K562 (cell line): ENCODE measurements around the gene SHANK1. TPM values are rescaled to one million over a fixed set of nuclear protein-coding genes. Genes with fewer than 3 reads are reported as not detected.
A peak's percentile ranks its signal among the peaks of the same experiment; 100 is the strongest.

ENCODE experiments used
- ARNT ChIP-seq, 2 experiments: fragments of 450-650 bp; IDR thresholded peaks; 2 replicates each; pipeline ENCODE4 v1.6.1; 2016; ENCODE audit warnings: mild to moderate bottlenecking in 1 of 2
- BDP1 ChIP-seq: IDR thresholded peaks from 3 replicates; pipeline ENCODE4 v1.6.1; 2011; ENCODE audit not compliant: insufficient read length, insufficient read depth
- DNMT1 ChIP-seq: fragments of 450-650 bp; IDR thresholded peaks from 2 replicates; pipeline ENCODE4 v1.6.1; 2016; ENCODE audit warnings: antibody characterized with exemption, mild to moderate bottlenecking
- ELF4 ChIP-seq: fragments of 450-650 bp; formaldehyde crosslinking; IDR thresholded peaks from 2 replicates; pipeline ENCODE4 v1.4.0; 2022; ENCODE audit warnings: missing genetic modification characterization
- ID3 ChIP-seq, 2 experiments: fragments of 250-450 bp in 1 of 2; fragments of 450-650 bp in 1 of 2; sonication (Bioruptor Pico) in 1 of 2; IDR thresholded peaks; 2 replicates each; pipeline versions ENCODE4 v1.6.1 to v1.8.0; 2016 to 2021; ENCODE audit warnings: mild to moderate bottlenecking in 2 of 2, moderate library complexity in 2 of 2, missing compliant biosample characterization in 1 of 2, missing genetic modification characterization in 1 of 2
- MCM5 ChIP-seq: fragments of 450-650 bp; IDR thresholded peaks from 2 replicates; pipeline ENCODE4 v1.6.1; 2016; ENCODE audit warnings: low read depth
- MTA3 ChIP-seq: fragments of 450-650 bp; formaldehyde crosslinking; IDR thresholded peaks from 2 replicates; pipeline ENCODE4 v1.6.1; 2017; ENCODE audit warnings: mild to moderate bottlenecking, borderline replicate concordance
- POLR2AphosphoS5 ChIP-seq: IDR thresholded peaks from 2 replicates; pipeline ENCODE4 v1.6.1; 2011; ENCODE audit warnings: mild to moderate bottlenecking, low read depth, low read length, moderate library complexity; ENCODE audit not compliant: control insufficient read depth, insufficient read depth
- SUPT5H ChIP-seq: fragments of 450-650 bp; IDR thresholded peaks from 2 replicates; pipeline ENCODE4 v1.6.1; 2016
- polyA plus RNA-seq, 8 experiments: library from polyadenylated mRNA; depleted of rRNA in 4 of 8; stranded (reverse) in 5 of 8; unstranded in 3 of 8; fragments of >200 nt; fragmentation: Nextera tagmentation in 2 of 8; fragmentation: Illumina TruSeq in 1 of 8; extraction: Ambion mirVana in 2 of 8; extraction: Trizol in 1 of 8; gene quantifications; 2 replicates each; pipeline versions ENCODE4 v1.2.1 to v1.2.3, GENCODE V29; 2011 to 2014; ENCODE audit warnings: inconsistent platforms in 1 of 8, missing spikeins in 1 of 8
- total RNA-seq, 7 experiments: library from RNA; depleted of rRNA in 6 of 7; stranded (reverse); fragments of >200 nt in 6 of 7; fragmentation: Illumina TruSeq in 2 of 7; extraction: Trizol in 2 of 7; gene quantifications; 2 replicates each; pipeline versions ENCODE4 v1.2.1 to v1.2.3, GENCODE V29; 2011 to 2021; ENCODE audit warnings: low replicate concordance in 1 of 7
- TF ChIP-seq, protein P1 (sequence below): IDR thresholded peaks from 3 replicates; pipeline ENCODE4 v1.6.1; 2011; ENCODE audit warnings: borderline replicate concordance, mild to moderate bottlenecking, moderate library complexity; ENCODE audit not compliant: insufficient read length; ENCODE audit errors: extremely low read depth
- TF ChIP-seq, protein P2 (sequence below): sonication (generic); formaldehyde crosslinking; IDR thresholded peaks from 2 replicates; pipeline ENCODE4 v1.8.0; 2022; ENCODE audit warnings: mild to moderate bottlenecking, missing genetic modification reagents
- TF ChIP-seq, protein P3 (sequence below): sonication (generic); formaldehyde crosslinking; IDR thresholded peaks from 2 replicates; pipeline ENCODE4 v1.8.0; 2022; ENCODE audit warnings: mild to moderate bottlenecking, missing genetic modification reagents
- TF ChIP-seq, protein P4 (sequence below): sonication (generic); formaldehyde crosslinking; IDR thresholded peaks from 2 replicates; pipeline ENCODE4 v1.8.1; 2023; ENCODE audit warnings: mild to moderate bottlenecking, missing genetic modification reagents

SHANK1 gene
- total and polyA plus RNA-seq, 9 of the 15 experiments (the other 6 are each of a cell fraction or from before 2014, with no cell fraction given) = 0.33 to 1.3 (median 0.55) TPM; not detected in 2

GRCh38 chr19:50658441-50659317 lies 60.9 kb downstream of the SHANK1 start (continued):
- TF ChIP-seq MTA3 (peak; percentile 69; the same call in 1 of the 2 replicates), ELF4 (peak; percentile 83), DNMT1 (0 out of 2 replicates have a peak, but pooled peaks have one; percentile 87), ARNT (IDR thresholded peaks at IDR 0.05) (peak; percentile 49 to 85; a peak in 2 of 4 replicates), MCM5 (no peak), BDP1 (no peak), ID3 (CRISPR knock-in tag; IDR thresholded peaks at IDR 0.05) (no peak), ID3 (tag; IDR thresholded peaks at IDR 0.05) (peak; percentile 89), POLR2AphosphoS5 (peak; percentile 79), SUPT5H (peak; percentile 99)
- TF ChIP-seq, protein P1, sequence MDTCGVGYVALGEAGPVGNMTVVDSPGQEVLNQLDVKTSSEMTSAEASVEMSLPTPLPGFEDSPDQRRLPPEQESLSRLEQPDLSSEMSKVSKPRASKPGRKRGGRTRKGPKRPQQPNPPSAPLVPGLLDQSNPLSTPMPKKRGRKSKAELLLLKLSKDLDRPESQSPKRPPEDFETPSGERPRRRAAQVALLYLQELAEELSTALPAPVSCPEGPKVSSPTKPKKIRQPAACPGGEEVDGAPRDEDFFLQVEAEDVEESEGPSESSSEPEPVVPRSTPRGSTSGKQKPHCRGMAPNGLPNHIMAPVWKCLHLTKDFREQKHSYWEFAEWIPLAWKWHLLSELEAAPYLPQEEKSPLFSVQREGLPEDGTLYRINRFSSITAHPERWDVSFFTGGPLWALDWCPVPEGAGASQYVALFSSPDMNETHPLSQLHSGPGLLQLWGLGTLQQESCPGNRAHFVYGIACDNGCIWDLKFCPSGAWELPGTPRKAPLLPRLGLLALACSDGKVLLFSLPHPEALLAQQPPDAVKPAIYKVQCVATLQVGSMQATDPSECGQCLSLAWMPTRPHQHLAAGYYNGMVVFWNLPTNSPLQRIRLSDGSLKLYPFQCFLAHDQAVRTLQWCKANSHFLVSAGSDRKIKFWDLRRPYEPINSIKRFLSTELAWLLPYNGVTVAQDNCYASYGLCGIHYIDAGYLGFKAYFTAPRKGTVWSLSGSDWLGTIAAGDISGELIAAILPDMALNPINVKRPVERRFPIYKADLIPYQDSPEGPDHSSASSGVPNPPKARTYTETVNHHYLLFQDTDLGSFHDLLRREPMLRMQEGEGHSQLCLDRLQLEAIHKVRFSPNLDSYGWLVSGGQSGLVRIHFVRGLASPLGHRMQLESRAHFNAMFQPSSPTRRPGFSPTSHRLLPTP = no peak
- TF ChIP-seq, protein P2, sequence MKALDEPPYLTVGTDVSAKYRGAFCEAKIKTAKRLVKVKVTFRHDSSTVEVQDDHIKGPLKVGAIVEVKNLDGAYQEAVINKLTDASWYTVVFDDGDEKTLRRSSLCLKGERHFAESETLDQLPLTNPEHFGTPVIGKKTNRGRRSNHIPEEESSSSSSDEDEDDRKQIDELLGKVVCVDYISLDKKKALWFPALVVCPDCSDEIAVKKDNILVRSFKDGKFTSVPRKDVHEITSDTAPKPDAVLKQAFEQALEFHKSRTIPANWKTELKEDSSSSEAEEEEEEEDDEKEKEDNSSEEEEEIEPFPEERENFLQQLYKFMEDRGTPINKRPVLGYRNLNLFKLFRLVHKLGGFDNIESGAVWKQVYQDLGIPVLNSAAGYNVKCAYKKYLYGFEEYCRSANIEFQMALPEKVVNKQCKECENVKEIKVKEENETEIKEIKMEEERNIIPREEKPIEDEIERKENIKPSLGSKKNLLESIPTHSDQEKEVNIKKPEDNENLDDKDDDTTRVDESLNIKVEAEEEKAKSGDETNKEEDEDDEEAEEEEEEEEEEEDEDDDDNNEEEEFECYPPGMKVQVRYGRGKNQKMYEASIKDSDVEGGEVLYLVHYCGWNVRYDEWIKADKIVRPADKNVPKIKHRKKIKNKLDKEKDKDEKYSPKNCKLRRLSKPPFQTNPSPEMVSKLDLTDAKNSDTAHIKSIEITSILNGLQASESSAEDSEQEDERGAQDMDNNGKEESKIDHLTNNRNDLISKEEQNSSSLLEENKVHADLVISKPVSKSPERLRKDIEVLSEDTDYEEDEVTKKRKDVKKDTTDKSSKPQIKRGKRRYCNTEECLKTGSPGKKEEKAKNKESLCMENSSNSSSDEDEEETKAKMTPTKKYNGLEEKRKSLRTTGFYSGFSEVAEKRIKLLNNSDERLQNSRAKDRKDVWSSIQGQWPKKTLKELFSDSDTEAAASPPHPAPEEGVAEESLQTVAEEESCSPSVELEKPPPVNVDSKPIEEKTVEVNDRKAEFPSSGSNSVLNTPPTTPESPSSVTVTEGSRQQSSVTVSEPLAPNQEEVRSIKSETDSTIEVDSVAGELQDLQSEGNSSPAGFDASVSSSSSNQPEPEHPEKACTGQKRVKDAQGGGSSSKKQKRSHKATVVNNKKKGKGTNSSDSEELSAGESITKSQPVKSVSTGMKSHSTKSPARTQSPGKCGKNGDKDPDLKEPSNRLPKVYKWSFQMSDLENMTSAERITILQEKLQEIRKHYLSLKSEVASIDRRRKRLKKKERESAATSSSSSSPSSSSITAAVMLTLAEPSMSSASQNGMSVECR (CRISPR knock-in tag) = peak; percentile 85
- TF ChIP-seq, protein P3, sequence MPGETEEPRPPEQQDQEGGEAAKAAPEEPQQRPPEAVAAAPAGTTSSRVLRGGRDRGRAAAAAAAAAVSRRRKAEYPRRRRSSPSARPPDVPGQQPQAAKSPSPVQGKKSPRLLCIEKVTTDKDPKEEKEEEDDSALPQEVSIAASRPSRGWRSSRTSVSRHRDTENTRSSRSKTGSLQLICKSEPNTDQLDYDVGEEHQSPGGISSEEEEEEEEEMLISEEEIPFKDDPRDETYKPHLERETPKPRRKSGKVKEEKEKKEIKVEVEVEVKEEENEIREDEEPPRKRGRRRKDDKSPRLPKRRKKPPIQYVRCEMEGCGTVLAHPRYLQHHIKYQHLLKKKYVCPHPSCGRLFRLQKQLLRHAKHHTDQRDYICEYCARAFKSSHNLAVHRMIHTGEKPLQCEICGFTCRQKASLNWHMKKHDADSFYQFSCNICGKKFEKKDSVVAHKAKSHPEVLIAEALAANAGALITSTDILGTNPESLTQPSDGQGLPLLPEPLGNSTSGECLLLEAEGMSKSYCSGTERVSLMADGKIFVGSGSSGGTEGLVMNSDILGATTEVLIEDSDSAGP (CRISPR knock-in tag) = no peak; the same call in 1 of the 2 replicates
- TF ChIP-seq, protein P4, sequence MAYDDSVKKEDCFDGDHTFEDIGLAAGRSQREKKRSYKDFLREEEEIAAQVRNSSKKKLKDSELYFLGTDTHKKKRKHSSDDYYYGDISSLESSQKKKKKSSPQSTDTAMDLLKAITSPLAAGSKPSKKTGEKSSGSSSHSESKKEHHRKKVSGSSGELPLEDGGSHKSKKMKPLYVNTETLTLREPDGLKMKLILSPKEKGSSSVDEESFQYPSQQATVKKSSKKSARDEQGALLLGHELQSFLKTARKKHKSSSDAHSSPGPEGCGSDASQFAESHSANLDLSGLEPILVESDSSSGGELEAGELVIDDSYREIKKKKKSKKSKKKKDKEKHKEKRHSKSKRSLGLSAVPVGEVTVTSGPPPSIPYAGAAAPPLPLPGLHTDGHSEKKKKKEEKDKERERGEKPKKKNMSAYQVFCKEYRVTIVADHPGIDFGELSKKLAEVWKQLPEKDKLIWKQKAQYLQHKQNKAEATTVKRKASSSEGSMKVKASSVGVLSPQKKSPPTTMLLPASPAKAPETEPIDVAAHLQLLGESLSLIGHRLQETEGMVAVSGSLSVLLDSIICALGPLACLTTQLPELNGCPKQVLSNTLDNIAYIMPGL (CRISPR knock-in tag) = peak; percentile 36; the same call in 1 of the 2 replicates
